ENCODE results near the gene ZNF438.

- TF ChIP-seq CTCF (IDR thresholded peaks at IDR 0.05) (no peak), POLR2AphosphoS5 (IDR thresholded peaks at IDR 0.05) (no peak), EP300 (IDR thresholded peaks at IDR 0.05) (no peak), POLR2A (IDR thresholded peaks at IDR 0.05) (no peak)
These were observed 51.7 kb downstream of the ZNF438 start for GRCh38 chr10:30979956-30980355.
